K562 (cell line): ENCODE measurements around the gene CLCN2. TPM values are rescaled to one million over a fixed set of nuclear protein-coding genes. Genes with fewer than 3 reads are reported as not detected.

Experiments
- ESRRA ChIP-seq: fragments of 450-650 bp; IDR thresholded peaks from 2 replicates; pipeline ENCODE4 v1.6.1; 2014; ENCODE audit warnings: low read depth, mild to moderate bottlenecking, moderate library complexity, borderline replicate concordance
- ETV1 ChIP-seq: fragments of 450-650 bp; conservative IDR thresholded peaks from 2 replicates; pipeline ENCODE4 v1.6.1; 2016; ENCODE audit warnings: missing genetic modification characterization, control low read depth, low read depth, missing compliant biosample characterization
- EZH2 ChIP-seq: IDR thresholded peaks from 2 replicates; pipeline ENCODE4 v1.6.1; 2012; ENCODE audit warnings: low read depth, mild to moderate bottlenecking, inconsistent platforms, low read length, borderline replicate concordance
- GABPB1 ChIP-seq: sonication (generic); formaldehyde crosslinking; IDR thresholded peaks from 2 replicates; pipeline ENCODE4 v1.8.0; 2022; ENCODE audit warnings: mild to moderate bottlenecking, missing genetic modification reagents
- KLF10 ChIP-seq: fragments of 250-450 bp; sonication (Bioruptor Pico); IDR thresholded peaks from 2 replicates; pipeline ENCODE4 v1.6.1; 2021; ENCODE audit warnings: matching md5 sums
- KLF13 ChIP-seq: fragments of 450-650 bp; IDR thresholded peaks from 2 replicates; pipeline ENCODE4 v1.6.1; 2016; ENCODE audit warnings: missing genetic modification characterization, low read depth, mild to moderate bottlenecking, missing compliant biosample characterization, moderate library complexity, borderline replicate concordance
- MYC ChIP-seq, 2 experiments: fragments of 250-450 bp in 1 of 2; sonication (Bioruptor Pico) in 1 of 2; IDR thresholded peaks; 2 replicates each; pipeline versions ENCODE4 v1.5.1 to v1.6.1; 2012 to 2021; ENCODE audit warnings: low read depth in 2 of 2, borderline replicate concordance in 1 of 2, improper control_type of control experiment in 1 of 2, low read length in 1 of 2, mild to moderate bottlenecking in 1 of 2, moderate library complexity in 1 of 2
- NCOA2 ChIP-seq, 2 experiments: fragments of 450-650 bp; IDR thresholded peaks; 2 replicates each; pipeline ENCODE4 v1.6.1; 2018; ENCODE audit warnings: mild to moderate bottlenecking in 2 of 2, moderate library complexity in 1 of 2; ENCODE audit not compliant: partially characterized antibody in 2 of 2
- NEUROD1 ChIP-seq: fragments of 150-350 bp; IDR thresholded peaks from 2 replicates; pipeline ENCODE4 v1.6.1; 2014; ENCODE audit warnings: borderline replicate concordance, low read length, low read depth; ENCODE audit not compliant: partially characterized antibody
- NFYB ChIP-seq: IDR thresholded peaks from 2 replicates; pipeline ENCODE4 v1.6.1; 2011; ENCODE audit warnings: mild to moderate bottlenecking, moderate library complexity; ENCODE audit not compliant: insufficient read length; ENCODE audit errors: extremely low read depth
- POLR2H ChIP-seq: IDR thresholded peaks from 2 replicates; pipeline ENCODE4 v1.6.1; 2016; ENCODE audit warnings: missing genetic modification characterization, low read depth, mild to moderate bottlenecking, control low read depth, missing compliant biosample characterization, moderate library complexity
- RFX7 ChIP-seq: fragments of 250-450 bp; sonication (Bioruptor Pico); IDR thresholded peaks from 2 replicates; pipeline ENCODE4 v1.5.1; 2021; ENCODE audit warnings: mild to moderate bottlenecking
- SUPT5H ChIP-seq: fragments of 450-650 bp; IDR thresholded peaks from 2 replicates; pipeline ENCODE4 v1.6.1; 2016
- TOE1 ChIP-seq, 2 experiments: fragments of 450-650 bp in 1 of 2; sonication (generic) in 1 of 2; formaldehyde crosslinking in 1 of 2; IDR thresholded peaks; 2 replicates each; pipeline versions ENCODE4 v1.7.1 to v1.8.0; 2016 to 2022; ENCODE audit warnings: borderline replicate concordance in 2 of 2, mild to moderate bottlenecking in 2 of 2, antibody characterized with exemption in 1 of 2, inconsistent platforms in 1 of 2, low read depth in 1 of 2, missing genetic modification reagents in 1 of 2, moderate library complexity in 1 of 2
- U2AF1 ChIP-seq: fragments of 200-400 bp; formaldehyde crosslinking; optimal IDR thresholded peaks from 2 replicates; pipeline ENCODE3; 2017; ENCODE audit warnings: mild to moderate bottlenecking, low read depth, low read length, moderate library complexity
- ZNF184 ChIP-seq: sonication (generic); formaldehyde crosslinking; IDR thresholded peaks from 2 replicates; pipeline ENCODE4 v1.5.0; 2020; ENCODE audit warnings: missing genetic modification reagents
- ZNF511 ChIP-seq: sonication (generic); formaldehyde crosslinking; IDR thresholded peaks from 2 replicates; pipeline ENCODE4 v1.8.0; 2022; ENCODE audit warnings: mild to moderate bottlenecking, missing genetic modification reagents
- ZNF518B ChIP-seq: fragments of 250-450 bp; sonication (Bioruptor Pico); IDR thresholded peaks from 2 replicates; pipeline ENCODE4 v1.5.0; 2021; ENCODE audit warnings: mild to moderate bottlenecking, moderate library complexity
- polyA plus RNA-seq, 8 experiments: library from polyadenylated mRNA; depleted of rRNA in 4 of 8; stranded (reverse) in 5 of 8; unstranded in 3 of 8; fragments of >200 nt; fragmentation: Nextera tagmentation in 2 of 8; fragmentation: Illumina TruSeq in 1 of 8; extraction: Ambion mirVana in 2 of 8; extraction: Trizol in 1 of 8; gene quantifications; 2 replicates each; pipeline versions ENCODE4 v1.2.1 to v1.2.3, GENCODE V29; 2011 to 2014; ENCODE audit warnings: inconsistent platforms in 1 of 8, missing spikeins in 1 of 8
- total RNA-seq, 7 experiments: library from RNA; depleted of rRNA in 6 of 7; stranded (reverse); fragments of >200 nt in 6 of 7; fragmentation: Illumina TruSeq in 2 of 7; extraction: Trizol in 2 of 7; gene quantifications; 2 replicates each; pipeline versions ENCODE4 v1.2.1 to v1.2.3, GENCODE V29; 2011 to 2021; ENCODE audit warnings: low replicate concordance in 1 of 7

Gene CLCN2
- total and polyA plus RNA-seq, 9 of the 15 experiments (the other 6 are each of a cell fraction or from before 2014, with no cell fraction given) = 0.10 to 14.0 (median 6.9) TPM

GRCh38 chr3:184362668-184363546, 1.5 kb upstream of the CLCN2 start (continued):
- TF ChIP-seq ZNF511 (CRISPR knock-in tag) (no peak; the same call in 1 of the 2 replicates), KLF13 (no peak), TOE1 (IDR thresholded peaks at IDR 0.05; ENCODE audit: borderline replicate concordance) (0 out of 2 replicates have a peak, but pooled peaks have one; percentile 7), TOE1 (CRISPR knock-in tag; IDR thresholded peaks at IDR 0.05; ENCODE audit: borderline replicate concordance, low read depth) (no peak), EZH2 (no peak), ESRRA (peak; percentile 78; the same call in 1 of the 2 replicates), POLR2H (no peak), NEUROD1 (peak; percentile 20), MYC (IDR thresholded peaks at IDR 0.05; ENCODE audit: low read depth, low read length) (peak; percentile 89), MYC (CRISPR knock-in tag; IDR thresholded peaks at IDR 0.05; ENCODE audit: borderline replicate concordance, low read depth) (0 out of 2 replicates have a peak, but pooled peaks have one; percentile 85), ZNF184 (CRISPR knock-in tag) (no peak), U2AF1 (no peak), NCOA2 (IDR thresholded peaks at IDR 0.05; ENCODE audit: partially characterized antibody in 2 of 2) (no peak), NFYB (no peak), ETV1 (tag) (peak; percentile 56), GABPB1 (peak; percentile 96), RFX7 (CRISPR knock-in tag) (no peak), SUPT5H (peak; percentile 90), ZNF518B (CRISPR knock-in tag) (no peak), KLF10 (CRISPR knock-in tag) (no peak)
